Measurements from ENCODE around the gene PCYOX1L.

The PCYOX1L gene

GRCh38 chr5:149366169-149366729 is 8.4 kb downstream of the PCYOX1L start:
- no peaks in the 10 kb centered on the region for H3F3A ChIP-seq (ENCODE audit: low read depth)
- H3K27me3 ChIP-seq (ENCODE audit: insufficient read depth, low read length, poor library complexity, severe bottlenecking) = no peaks in the 10 kb centered on the region
- no peaks in the 10 kb centered on the region for H3K4me1 ChIP-seq (ENCODE audit: insufficient read depth, low read length, poor library complexity, severe bottlenecking)
- no peaks in the 10 kb centered on the region for H3K9me2 ChIP-seq (replicated peaks; ENCODE audit: low read depth, low read length)
- no peak overlapping the region for H3K4me2 ChIP-seq (ENCODE audit: low read depth, low read length, poor library complexity, severe bottlenecking)
- no peak for TF ChIP-seq CTCF (conservative IDR thresholded peaks at IDR 0.05; ENCODE audit: low read length)
- no peak for TF ChIP-seq EZH2phosphoT487 (IDR thresholded peaks at IDR 0.05; ENCODE audit: borderline replicate concordance)
- no peaks in the 10 kb centered on the region for H3K79me2 ChIP-seq (ENCODE audit: insufficient read depth, low read length)
- H3K4me3 ChIP-seq (ENCODE audit: low read length, poor library complexity, severe bottlenecking) = no peak overlapping the region
- no peaks in the 10 kb centered on the region for H3K9me3 ChIP-seq (ENCODE audit: insufficient read depth, low read depth, low read length)
- no peak overlapping the region for H2AFZ ChIP-seq (ENCODE audit: low read length)
- H3K9ac ChIP-seq (ENCODE audit: low read depth, low read length, poor library complexity, severe bottlenecking) = no peak overlapping the region
- no peaks in the 10 kb centered on the region for H3K36me3 ChIP-seq (ENCODE audit: insufficient read depth, low read length)
- no peaks in the 10 kb centered on the region for H4K20me1 ChIP-seq (ENCODE audit: insufficient read depth, low read length, poor library complexity, severe bottlenecking)

GRCh38 chr5:149367249-149367971 is 9.6 kb downstream of the PCYOX1L start:
- H3K27me3 ChIP-seq (ENCODE audit: insufficient read depth, low read length, poor library complexity, severe bottlenecking) = no peaks in the 10 kb centered on the region
- H3K36me3 ChIP-seq (ENCODE audit: insufficient read depth, low read length) = no peaks in the 10 kb centered on the region
- TF ChIP-seq CTCF (conservative IDR thresholded peaks at IDR 0.05; ENCODE audit: low read length) = peak; percentile 93
- no peak for TF ChIP-seq EZH2phosphoT487 (IDR thresholded peaks at IDR 0.05; ENCODE audit: borderline replicate concordance)
- no peaks in the 10 kb centered on the region for H4K20me1 ChIP-seq (ENCODE audit: insufficient read depth, low read length, poor library complexity, severe bottlenecking)
- H3K9me2 ChIP-seq (replicated peaks; ENCODE audit: low read depth, low read length) = no peaks in the 10 kb centered on the region
- no peak overlapping the region for H2AFZ ChIP-seq (ENCODE audit: low read length)
- no peaks in the 10 kb centered on the region for H3F3A ChIP-seq (ENCODE audit: low read depth)
- no peaks in the 10 kb centered on the region for H3K79me2 ChIP-seq (ENCODE audit: insufficient read depth, low read length)
- no peak overlapping the region for H3K9ac ChIP-seq (ENCODE audit: low read depth, low read length, poor library complexity, severe bottlenecking)
- H3K9me3 ChIP-seq (ENCODE audit: insufficient read depth, low read depth, low read length) = no peaks in the 10 kb centered on the region
- no peak overlapping the region for H3K4me2 ChIP-seq (ENCODE audit: low read depth, low read length, poor library complexity, severe bottlenecking)
- H3K4me1 ChIP-seq (ENCODE audit: insufficient read depth, low read length, poor library complexity, severe bottlenecking) = no peaks in the 10 kb centered on the region
- no peak overlapping the region for H3K4me3 ChIP-seq (ENCODE audit: low read length, poor library complexity, severe bottlenecking)

GRCh38 chr5:149367972-149368645 is 10.3 kb downstream of the PCYOX1L start:
- H3K79me2 ChIP-seq (ENCODE audit: insufficient read depth, low read length) = no peaks in the 10 kb centered on the region
- no peaks in the 10 kb centered on the region for H3K27me3 ChIP-seq (ENCODE audit: insufficient read depth, low read length, poor library complexity, severe bottlenecking)
- no peak for TF ChIP-seq CTCF (conservative IDR thresholded peaks at IDR 0.05; ENCODE audit: low read length)
- no peak overlapping the region for H3K9ac ChIP-seq (ENCODE audit: low read depth, low read length, poor library complexity, severe bottlenecking)
- H4K20me1 ChIP-seq (ENCODE audit: insufficient read depth, low read length, poor library complexity, severe bottlenecking) = no peaks in the 10 kb centered on the region
- no peak overlapping the region for H3K4me2 ChIP-seq (ENCODE audit: low read depth, low read length, poor library complexity, severe bottlenecking)
- H3K36me3 ChIP-seq (ENCODE audit: insufficient read depth, low read length) = no peaks in the 10 kb centered on the region
- H3K4me1 ChIP-seq (ENCODE audit: insufficient read depth, low read length, poor library complexity, severe bottlenecking) = no peaks in the 10 kb centered on the region
- no peaks in the 10 kb centered on the region for H3K9me3 ChIP-seq (ENCODE audit: insufficient read depth, low read depth, low read length)
- H3K4me3 ChIP-seq (ENCODE audit: low read length, poor library complexity, severe bottlenecking) = no peak overlapping the region
- H3K9me2 ChIP-seq (replicated peaks; ENCODE audit: low read depth, low read length) = no peaks in the 10 kb centered on the region
- H3F3A ChIP-seq (ENCODE audit: low read depth) = no peaks in the 10 kb centered on the region
- H2AFZ ChIP-seq (ENCODE audit: low read length) = no peak overlapping the region

Data from Loucy (cell line).